Smooth muscle cell of the brain vasculature (primary cell): Measurements from ENCODE around the gene RPL36.
"Not testable (repeated sequence)": the region's sequence is repeated elsewhere in the genome, so short reads cannot be mapped to it uniquely, and the experiment has no call there.

ENCODE experiments used
- DNase-seq: peaks from one replicate; pipeline ENCODE4 v3.0.0-alpha.2; 2012; ENCODE audit warnings: low read depth, low spot score

Gene RPL36

DNA sequence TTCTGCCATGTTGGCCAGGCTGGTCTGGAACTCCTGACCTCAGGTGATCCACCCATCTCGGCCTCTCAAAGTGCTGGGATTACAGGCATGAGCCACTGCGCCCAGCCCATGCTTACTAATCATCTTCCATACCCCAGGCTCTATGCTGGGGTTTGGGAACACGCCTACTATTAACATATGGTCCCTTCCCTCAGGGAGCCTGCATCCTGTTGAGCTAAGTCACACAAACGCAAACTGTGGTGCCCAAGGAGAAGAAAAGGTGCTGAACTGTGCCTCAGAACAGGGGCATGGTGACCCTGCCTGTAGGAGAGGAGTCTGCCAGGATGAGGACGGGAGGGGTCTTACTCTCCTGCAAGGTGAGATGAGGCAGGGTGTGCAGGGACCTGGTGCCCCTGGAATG lies 15.4 kb upstream of the RPL36 start:
- DNase-seq = no peak

DNA sequence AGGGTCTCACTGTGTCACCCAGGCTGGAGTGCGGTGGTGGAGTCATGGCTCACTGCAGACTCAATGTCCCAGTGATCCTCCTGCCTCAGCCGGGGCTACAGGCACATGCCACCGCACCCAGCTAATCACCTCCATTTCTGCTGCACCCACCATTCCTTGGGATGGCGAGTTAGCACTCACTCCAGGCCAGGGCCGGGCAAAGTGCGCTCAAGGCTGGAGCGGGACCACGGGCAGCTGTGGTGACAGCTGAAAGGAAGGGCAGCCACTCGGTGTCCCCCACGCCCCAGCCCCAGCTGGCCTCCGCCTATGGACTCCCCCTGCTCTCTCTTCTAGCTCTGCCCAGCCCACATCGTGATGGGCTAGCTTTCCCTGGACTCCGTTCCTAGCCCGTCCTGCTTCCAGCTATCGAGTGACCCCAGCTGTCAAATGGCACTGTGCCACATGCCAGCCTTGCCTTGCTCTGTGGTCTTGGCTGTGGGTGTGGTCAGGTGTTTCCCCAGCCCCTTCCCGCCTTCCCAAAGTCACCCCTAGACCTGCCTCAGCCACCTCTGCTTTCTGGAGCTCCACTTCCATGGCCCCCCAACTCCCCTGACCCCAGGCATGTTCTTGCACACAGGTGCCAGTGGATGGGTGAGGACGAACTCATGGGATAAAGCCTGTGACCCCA lies 13.9 kb upstream of the RPL36 start:
- no peak for DNase-seq

DNA sequence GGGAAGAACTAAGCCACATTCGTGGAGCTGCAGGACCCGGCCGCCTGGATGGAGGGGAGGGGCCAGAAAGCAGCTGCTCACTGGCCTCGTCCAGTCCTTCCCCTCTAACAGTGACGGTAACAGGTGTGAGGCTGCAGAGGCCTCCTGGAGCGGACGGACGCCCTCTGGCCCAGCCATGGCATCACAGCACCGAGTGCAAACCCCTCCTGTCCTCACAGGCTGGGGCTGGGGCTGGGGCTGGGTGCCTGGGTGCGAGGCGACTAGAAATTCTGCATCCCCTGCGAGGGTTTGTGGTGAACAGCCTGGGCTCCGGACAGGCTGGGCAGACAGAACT lies 13.4 kb upstream of the RPL36 start:
- DNase-seq = no peak

DNA sequence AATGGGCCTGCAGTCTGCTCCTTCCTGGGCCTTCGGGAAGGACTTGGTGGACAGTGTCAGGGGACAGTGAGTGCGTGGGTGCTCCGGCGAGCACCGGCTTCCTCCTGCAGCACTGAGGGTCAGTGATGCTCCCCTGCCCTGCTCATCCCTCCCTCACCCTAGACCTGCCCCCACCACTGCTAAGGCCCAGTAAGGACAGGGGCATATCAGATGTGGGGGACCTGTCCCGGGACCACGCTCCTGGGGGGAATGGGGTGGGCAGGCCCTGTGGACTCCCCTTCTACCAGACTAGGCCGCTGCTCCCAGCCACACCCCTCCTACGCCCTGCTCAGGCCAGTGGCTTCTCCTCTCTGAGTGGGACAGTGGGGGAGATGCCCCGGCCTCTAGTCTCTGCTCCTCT lies 13.0 kb upstream of the RPL36 start:
- DNase-seq = no peak

DNA sequence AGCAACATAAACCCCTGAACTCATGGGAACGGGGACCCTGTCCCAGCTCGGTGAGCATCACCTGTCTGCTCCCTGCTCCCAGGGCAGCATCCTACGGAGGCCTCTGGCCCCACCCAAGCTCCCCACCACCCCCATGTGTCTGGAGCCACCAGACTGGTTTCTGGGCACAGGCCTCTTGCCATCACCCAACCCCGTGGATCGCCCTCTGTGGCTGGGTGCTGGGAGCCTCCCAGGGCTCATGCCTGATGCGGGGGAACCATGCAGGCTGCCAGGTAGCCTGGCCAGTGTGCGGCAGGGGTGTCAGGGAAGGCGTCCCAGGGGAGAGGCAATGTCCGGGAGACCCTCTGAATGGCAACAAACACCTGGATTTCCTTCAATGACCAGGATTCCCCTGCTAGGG lies 12.5 kb upstream of the RPL36 start:
- no peak for DNase-seq

DNA sequence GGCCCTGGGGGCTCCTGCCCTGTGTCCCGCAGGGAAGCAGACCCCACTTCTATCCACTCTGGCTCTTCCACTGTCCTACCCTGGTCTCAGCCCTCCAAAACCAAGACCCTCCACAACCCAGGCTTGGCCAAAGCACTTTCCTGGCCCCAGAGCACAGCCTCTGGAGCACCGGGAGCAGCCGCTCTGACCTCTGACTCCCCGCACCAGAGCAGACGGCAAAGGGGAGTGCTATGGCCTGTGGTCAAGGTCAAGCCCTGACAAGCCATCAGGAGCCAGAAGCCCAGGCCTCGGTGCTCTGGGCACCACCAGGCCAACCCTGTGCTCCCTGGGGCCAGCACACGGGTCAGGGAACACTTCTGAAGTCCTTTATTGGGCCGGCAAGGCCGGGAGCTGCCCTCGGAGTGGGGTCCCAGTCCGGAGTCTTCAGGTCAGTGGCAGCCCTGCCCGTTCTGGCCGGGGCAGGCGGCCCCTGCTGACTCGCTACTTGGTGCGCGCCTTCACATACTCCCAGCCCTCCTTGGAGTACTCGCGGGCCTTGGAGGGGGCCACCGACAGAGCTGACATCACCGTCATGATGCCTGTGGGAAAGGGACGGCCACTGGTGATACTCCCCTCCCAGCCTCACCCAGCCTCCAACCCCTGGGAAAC lies 11.9 kb upstream of the RPL36 start:
- no peak for DNase-seq

DNA sequence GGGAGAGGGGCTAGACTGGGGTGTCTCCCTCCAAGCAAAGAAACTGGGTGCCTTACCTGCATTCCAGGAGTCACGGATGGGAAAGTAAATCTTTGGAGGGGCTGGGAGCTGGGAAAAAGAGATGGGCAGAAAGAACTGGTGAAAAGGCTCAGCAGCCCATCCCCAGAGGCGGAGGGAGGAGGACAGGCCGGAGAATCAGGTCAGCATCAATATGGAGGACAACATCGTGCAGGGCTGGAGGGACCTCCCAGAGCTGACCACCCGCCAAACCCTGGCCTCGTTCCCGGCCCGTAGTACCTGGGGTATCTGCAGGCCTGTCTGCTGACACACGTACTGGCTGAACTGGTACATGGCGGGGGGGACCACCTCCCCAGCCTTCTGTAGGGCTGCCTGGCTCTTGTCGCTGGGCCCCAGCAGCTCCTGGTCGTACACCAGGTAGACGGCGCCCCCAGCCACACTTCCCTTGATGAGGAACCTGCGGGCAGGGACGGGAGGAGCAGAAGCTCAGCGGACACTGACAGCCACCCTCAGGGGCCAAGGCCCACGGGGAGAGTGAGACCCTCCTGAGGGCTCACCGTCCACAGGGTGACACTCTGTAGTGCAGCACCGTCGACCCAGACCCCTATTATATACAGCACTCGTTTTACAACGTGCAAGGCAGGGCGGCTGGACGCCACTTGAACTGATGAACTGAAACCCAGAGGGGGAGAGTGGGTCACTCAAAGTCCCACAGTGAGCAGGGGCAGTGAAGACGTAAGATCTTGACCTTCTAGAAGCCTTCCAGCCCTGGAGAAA lies 10.6 kb upstream of the RPL36 start:
- no peak for DNase-seq

DNA sequence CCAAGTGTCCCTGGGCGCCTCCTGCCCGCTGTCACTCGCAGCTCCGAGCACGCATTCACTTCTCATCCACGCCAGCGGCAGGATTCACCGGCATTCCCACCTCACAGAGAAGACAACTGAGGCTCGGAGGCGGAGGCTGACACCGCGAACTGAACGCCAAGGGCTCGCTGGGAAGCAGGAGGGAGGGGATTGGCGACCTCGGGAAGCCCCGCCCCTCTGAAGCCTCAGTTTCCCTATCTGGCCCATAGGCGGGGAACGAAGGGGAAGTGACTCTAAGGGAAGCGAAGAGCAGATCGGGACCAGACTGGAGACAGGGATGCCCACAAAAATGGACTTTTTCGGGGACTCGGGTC lies 10.0 kb upstream of the RPL36 start:
- no peak for DNase-seq

DNA sequence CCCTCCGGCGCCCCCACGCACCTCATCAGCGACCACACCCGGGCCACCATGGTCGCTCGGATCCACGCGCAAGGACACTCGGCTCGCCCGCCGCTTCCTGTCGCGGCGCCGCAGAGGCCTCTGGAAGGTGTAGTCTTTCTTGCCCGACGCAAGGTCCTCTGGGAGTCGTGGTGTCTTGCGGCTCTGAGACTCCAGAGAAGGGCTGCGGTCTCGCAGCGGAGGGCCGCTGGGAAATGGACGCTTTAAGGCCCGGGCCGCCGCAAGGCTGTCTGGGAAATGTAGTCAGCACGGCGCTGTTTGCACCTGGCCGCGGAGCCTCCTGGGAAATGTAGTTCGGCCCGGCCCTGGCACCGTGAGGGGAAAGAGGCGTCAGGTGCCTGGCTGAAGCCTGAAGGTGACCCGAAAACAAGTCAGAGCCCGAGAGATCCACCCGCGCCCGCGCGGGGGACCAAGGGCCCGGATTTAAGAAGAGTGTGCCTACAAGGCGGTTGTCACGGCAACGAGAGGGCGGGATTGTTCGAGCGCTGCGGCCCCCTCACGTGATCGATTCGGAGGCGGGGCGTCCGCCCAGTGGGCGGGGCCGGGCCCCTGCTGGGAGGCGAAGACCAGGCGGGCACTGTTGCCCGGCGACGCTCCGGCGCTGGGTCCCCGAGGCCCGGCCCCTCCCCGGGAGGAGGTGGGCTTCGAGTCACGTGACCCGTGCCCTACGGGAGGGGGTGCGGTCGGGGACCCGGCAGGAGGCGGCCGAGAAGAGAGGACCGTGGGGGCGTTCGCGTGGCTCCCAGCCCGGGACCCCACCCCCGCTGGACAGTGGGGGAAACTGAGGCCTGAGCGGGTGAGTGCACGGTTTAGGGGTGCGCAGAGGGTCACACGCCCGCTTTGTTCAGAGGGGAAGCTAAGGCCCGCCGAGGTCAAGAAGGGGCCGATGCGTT lies 9.4 kb upstream of the RPL36 start, which contains the start of the genes HSD11B1L and MICOS13:
Gene HSD11B1L, plus strand, starts transcription at position 591 of the 932 bp plus-strand sequence. CDS start 3,806 bp downstream, outside the sequence.
Gene MICOS13, minus strand, starts transcription at position 80 of the 932 bp plus-strand sequence. Its CDS starts 30 bp downstream, at position 50.
- peak; percentile 99 for DNase-seq

DNA sequence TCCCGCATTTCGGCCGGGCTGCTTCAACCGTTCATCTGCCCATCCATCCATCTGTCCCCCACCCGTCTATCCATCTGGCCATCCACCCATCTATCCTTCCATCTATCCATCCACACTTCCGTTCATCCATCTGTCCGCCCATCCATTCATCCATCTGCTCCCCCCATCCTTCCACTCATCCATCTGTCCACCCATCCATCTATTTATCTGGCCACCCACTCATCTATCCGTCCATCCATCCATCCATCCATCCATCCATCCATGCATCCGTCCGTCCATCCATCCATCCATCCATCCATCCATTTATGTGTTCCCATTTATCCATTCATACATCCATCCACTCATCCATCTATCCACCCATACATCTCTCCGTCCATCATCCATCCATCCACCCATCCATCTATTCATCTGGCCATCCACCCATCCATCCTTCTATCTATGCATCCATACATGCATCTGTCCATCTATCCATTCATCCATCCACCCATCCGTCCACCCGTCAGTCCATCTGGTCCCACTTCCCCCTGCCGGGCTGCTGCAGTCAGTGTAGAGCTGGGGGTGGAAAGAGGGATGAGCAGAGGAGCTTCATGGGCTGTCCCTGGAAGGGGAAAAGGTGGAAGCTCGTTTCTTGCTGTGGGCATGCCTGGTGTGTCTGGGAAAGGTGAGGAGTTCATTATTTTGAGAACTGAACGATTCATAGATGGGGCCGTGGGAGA lies 8.5 kb upstream of the RPL36 start:
- DNase-seq = no peak

DNA sequence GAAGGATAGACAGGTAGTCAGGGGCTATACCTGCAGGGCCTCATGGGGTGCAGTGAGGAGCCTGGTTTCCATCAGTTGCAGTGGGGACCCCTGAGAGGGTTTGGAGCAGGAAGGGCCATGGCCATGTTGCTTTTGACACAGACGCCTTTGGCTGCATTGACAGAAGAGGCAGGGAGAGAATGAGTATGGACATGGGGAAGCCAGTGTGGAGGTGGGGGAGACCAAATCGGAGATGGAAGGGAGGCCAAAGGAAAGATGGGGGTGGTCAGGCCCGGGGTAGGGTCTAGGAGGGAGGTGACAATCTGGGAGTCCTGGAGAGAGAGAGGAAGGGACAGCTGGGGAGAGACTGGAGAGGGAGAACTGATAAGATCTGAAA lies 8.0 kb upstream of the RPL36 start:
- no peak for DNase-seq

DNA sequence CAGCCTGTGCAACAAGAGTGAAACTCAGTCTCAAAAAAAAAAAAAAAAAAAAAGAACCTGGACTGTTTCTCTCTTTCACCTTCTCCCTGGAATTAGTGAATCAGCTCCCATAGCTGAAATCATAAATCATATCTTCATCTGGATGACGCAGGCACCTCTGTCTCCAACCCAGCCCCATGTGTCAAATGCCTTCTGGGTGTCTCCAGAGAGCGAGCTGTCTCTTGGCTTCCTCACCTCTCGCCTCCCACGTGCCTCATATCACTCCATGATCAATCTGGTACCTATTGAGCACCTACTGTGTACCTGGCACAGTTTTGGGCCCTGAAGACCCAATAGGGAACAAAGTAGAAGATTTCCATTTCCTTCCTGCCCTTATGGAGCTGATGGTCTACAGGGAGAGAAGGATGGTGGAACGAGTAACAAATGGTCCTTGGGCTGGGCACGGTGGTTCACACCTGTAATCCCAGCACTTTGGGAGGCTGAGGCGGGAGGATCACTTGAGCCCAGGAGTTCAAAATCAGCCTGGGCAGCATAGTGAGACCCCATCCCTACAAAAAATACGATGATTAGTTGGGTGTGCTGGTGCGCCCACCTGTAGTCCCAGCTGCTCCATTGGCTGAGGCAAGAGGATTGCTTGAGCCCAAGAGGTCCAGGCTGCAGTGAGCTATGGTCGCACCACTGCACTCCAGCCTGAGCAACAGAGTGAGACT lies 6.8 kb upstream of the RPL36 start:
- no peak for DNase-seq

DNA sequence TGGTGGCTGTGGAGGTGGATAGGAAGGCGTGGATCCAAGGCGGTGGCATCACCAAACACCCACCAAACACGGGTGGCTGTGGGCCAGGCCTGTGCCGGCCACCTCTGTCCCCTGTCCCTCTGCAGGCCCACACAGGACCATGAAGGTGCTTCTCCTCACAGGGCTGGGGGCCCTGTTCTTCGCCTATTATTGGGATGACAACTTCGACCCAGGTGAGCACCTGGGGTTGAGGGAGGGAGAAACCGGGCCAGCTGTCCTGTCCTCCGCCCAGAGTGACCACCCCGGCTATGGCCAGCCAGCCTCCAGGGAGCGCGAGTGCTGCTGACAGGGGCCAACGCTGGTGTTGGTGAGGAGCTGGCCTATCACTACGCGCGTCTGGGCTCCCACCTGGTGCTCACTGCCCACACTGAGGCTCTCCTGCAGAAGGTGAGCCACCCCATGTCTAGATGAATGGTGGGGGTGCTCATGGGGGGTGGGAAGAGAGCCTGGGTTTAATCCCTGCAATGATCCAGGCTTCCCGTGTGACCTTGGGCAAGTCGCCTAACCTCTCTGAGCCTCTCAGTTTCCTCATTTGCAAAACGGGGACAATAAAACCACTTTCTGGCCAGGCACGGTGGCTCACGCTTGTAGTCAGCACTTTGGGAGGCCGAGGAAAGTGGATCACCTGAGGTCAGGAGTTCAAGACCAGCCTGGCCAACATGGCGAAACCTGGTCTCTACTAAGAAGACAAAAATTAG lies 5.2 kb upstream of the RPL36 start:
- no peak for DNase-seq

DNA sequence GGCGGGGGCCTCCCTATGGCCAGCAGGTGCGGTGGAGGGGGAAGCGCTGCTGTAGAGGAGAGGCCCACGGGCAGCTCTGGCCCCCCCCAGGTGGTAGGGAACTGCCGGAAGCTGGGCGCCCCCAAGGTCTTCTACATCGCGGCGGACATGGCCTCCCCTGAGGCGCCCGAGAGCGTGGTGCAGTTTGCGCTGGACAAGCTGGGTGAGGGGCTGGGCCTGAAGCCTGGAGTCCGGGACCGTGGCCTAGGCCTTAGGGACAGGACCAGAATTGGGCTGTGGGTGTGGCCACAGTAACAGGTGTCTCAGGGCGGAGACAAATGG lies 3.8 kb upstream of the RPL36 start:
- DNase-seq = no peak

DNA sequence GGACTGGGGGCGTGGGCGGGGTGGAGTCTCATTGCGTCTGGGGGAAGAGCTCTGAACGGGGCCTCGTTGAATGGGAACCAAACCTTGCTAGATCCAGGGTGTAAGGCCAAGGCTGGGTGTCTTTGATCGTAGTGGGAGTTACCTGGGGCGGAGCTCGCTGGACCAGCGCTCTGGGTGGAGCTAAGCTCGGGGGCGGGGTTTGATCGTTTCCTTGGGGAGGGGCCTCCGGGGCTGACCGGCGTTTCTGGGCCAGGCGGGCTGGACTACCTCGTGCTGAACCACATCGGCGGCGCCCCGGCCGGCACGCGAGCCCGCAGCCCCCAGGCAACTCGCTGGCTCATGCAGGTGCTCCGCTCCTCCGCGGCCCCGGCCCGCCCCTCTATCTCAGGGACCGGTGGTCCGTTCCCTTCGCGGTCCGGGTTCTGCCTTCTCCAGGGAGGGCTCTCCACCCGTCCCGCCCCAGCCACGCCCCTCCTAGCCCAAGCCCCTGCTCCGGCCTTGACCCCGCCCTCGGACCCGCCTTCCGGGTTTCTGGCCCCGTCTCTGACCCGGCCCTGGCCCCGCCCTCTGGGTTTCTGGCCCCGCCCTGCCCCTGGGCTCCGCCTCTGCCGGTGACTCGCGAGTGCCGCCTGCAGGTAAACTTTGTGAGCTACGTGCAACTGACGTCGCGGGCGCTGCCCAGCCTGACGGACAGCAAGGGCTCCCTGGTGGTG lies 3.3 kb upstream of the RPL36 start:
- DNase-seq = peak; percentile 84

DNA sequence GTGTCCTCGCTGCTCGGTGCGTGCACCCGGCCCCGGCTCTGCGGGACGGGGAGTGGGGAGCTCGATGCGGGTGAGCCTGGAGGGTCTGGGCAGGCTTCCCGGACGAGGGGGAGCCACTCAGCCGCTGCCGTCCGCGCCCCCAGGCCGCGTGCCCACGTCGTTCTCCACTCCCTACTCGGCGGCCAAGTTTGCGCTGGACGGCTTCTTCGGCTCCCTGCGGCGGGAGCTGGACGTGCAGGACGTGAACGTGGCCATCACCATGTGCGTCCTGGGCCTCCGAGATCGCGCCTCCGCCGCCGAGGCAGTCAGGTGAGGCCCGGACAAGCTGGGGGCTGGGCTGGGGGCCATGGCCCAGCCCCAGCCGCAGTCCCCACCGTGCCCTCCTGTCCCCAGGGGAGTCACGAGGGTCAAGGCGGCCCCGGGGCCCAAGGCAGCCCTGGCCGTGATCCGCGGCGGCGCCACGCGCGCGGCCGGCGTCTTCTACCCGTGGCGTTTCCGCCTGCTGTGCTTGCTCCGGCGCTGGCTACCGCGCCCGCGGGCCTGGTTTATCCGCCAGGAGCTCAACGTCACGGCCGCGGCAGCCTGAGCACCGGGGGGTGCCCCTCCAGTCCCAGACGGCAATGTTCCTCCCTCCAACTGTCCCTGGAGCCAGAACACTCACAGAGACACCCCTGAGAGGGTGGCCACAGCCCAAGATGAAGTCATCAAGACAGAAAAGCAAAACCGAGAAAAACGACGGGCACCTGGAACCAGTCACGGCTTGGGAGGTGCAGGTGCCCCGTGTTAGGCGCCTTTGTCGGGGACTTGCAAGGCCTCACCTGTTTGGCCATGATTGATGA lies 2.5 kb upstream of the RPL36 start:
- no peak for DNase-seq

DNA sequence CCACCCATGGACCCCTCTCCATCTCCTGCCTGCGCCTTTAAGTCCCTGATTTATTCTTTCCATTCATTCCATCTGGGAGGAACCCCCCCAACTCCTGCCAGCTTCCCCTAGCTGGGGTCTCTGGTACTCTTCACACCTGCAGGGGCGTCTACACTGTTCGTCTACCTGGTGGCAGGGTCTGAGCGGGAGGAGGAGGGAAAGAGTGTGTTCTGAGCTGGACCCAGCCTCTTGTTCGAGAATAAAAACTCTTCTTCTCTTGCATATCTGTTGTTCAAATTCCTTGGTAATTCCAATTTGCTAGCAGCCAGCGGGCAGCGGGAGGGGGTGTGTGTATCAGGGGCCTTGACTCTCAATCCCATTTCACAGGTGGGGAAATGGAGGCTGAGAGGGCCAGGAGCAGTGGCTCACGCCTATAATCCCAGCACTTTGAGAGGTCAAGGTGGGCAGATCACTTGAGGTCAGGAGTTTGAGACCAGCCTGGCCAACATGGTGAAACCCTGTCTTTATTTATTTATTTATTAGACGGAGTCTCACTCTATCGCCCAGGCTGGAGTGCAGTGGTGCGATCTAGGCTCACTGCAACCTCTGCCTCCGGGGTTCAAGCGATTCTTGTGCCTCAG lies 1.7 kb upstream of the RPL36 start:
- not testable (repeated sequence) for DNase-seq
